GM10266 (cell line): Measurements from ENCODE around the gene IKZF2.
"Not testable (repeated sequence)": the region's sequence is repeated elsewhere in the genome, so short reads cannot be mapped to it uniquely, and the experiment has no call there.

Experiments used
- DNase-seq: peaks from one replicate; pipeline ENCODE4 v3.0.0; 2012; ENCODE audit errors: extremely low spot score
- CTCF ChIP-seq: IDR thresholded peaks from 2 replicates; pipeline ENCODE4 v1.5.1; 2012; ENCODE audit warnings: mild to moderate bottlenecking, low read depth; ENCODE audit not compliant: control insufficient read depth, insufficient read depth; ENCODE audit errors: missing control alignments

The IKZF2 gene

GRCh38 chr2:213021971-213022899 lies 129.2 kb downstream of the IKZF2 start:
- no peak for TF ChIP-seq CTCF
- DNase-seq: peak; percentile 35

GRCh38 chr2:213020913-213021312 lies 130.5 kb downstream of the IKZF2 start:
- not testable (repeated sequence) for DNase-seq

GRCh38 chr2:213020268-213020667 lies 131.1 kb downstream of the IKZF2 start:
- TF ChIP-seq CTCF: no peak

GRCh38 chr2:213019368-213019767 lies 132.0 kb downstream of the IKZF2 start:
- DNase-seq: no peak
- TF ChIP-seq CTCF: no peak

More at GRCh38 chr2:213020268-213020667, 131.1 kb downstream of the IKZF2 start:
- no peak for DNase-seq

- no peak for DNase-seq
- no peak for TF ChIP-seq CTCF
Observed at GRCh38 chr2:213018340-213018901, 133.0 kb downstream of the IKZF2 start.

- TF ChIP-seq CTCF: no peak
- no peak for DNase-seq
Observed at GRCh38 chr2:213017404-213017803, 134.0 kb downstream of the IKZF2 start.

- DNase-seq: no peak
- no peak for TF ChIP-seq CTCF
Observed at GRCh38 chr2:213016984-213017351, 134.4 kb downstream of the IKZF2 start.
